Measurements from ENCODE around the gene BCKDK. TPM values are rescaled to one million over a fixed set of nuclear protein-coding genes. Genes with fewer than 3 reads are reported as not detected.

BCKDK gene
- total RNA-seq, 1 donor from 2014 or later = 43.5 TPM

DNA sequence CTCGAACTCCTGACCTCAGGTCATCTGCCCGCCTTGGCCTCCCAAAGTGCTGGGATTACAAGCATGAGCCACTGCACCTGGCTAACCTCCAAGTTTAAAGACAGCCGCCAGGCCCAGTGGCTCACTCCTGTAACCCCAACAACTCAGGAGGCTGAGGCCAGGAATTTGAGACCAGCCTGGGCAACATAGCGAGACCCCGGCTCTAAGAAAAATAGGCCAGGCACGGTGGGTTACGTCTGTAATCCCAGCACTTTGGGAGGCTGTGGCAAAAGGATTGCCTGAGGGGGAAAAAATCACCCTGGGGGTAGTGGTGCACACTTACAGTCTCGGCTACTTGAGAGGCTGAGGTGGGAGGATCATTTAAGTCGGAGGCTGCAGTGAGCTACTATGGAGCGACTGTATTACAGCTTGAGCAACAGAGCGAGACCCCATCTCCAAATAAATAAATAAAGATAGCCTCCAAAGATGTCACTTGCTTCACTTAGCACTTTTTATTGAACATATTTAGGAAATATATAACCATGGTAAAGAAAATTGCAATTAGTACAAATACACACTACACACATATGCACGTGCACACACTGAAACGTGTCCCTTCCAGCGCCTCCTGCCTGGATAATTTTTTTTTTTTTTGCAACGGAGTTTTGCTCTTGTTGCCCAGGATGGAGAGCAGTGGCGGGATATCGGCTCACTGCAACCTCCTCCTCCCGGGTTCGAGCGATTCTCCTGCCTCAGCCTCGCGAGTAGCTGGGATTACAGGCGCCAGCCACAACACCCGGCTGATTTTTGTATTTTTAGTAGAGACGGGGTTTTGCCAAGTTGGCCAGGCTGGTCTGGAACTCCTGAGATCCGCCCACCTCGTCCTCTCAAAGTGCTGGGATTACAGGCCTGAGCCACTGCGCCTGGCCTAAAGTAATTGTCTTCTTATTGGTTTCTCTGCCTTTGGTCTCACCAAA lies 1.4 kb upstream of the BCKDK start:
- H3K4me1 Mint-ChIP-seq = peaks cover 16% of the 10 kb centered on the region
- H3K9me3 Mint-ChIP-seq = no peaks in the 10 kb centered on the region
- no peak overlapping the region for H3K27ac Mint-ChIP-seq (ENCODE audit: unreplicated experiment)
- peak overlapping the region; percentile 90 for H3K4me3 Mint-ChIP-seq
- H3K36me3 Mint-ChIP-seq (ENCODE audit: low read depth) = peaks cover 3% of the 10 kb centered on the region
- DNase-seq (ENCODE audit: low read depth, low spot score) = no peak
- H3K27me3 Mint-ChIP-seq (ENCODE audit: low read depth) = no peaks in the 10 kb centered on the region
- TF ChIP-seq, protein P1, sequence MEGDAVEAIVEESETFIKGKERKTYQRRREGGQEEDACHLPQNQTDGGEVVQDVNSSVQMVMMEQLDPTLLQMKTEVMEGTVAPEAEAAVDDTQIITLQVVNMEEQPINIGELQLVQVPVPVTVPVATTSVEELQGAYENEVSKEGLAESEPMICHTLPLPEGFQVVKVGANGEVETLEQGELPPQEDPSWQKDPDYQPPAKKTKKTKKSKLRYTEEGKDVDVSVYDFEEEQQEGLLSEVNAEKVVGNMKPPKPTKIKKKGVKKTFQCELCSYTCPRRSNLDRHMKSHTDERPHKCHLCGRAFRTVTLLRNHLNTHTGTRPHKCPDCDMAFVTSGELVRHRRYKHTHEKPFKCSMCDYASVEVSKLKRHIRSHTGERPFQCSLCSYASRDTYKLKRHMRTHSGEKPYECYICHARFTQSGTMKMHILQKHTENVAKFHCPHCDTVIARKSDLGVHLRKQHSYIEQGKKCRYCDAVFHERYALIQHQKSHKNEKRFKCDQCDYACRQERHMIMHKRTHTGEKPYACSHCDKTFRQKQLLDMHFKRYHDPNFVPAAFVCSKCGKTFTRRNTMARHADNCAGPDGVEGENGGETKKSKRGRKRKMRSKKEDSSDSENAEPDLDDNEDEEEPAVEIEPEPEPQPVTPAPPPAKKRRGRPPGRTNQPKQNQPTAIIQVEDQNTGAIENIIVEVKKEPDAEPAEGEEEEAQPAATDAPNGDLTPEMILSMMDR (conservative IDR thresholded peaks at IDR 0.05) = no peak

DNA sequence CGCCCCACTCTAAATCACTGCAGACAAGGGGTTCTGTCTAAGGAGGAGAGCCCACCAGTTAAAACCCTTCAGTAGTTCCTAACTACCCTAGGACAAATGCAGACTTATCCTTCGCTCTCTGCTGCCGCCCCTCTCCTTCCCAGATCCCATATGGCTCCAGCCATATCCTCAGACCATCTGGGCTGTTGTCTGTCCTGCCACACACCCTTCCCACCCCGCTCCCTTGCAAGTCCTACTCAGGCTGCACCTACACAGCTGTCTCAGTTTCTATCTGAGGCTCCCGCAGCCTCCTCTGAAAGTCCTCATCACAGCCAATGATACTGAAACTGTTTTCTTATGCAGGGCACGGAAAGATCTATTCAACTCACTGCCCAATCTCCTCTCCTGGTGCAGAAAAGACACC lies 720 bp upstream of the BCKDK start:
- no peak for DNase-seq (ENCODE audit: low read depth, low spot score)
- TF ChIP-seq, protein P1 (conservative IDR thresholded peaks at IDR 0.05) = no peak
- H3K27ac Mint-ChIP-seq (ENCODE audit: unreplicated experiment) = no peak overlapping the region
- H3K36me3 Mint-ChIP-seq (ENCODE audit: low read depth) = peaks cover 3% of the 10 kb centered on the region
- peaks cover 16% of the 10 kb centered on the region for H3K4me1 Mint-ChIP-seq
- H3K4me3 Mint-ChIP-seq = peak overlapping the region; percentile 90
- no peaks in the 10 kb centered on the region for H3K27me3 Mint-ChIP-seq (ENCODE audit: low read depth)
- H3K9me3 Mint-ChIP-seq = no peaks in the 10 kb centered on the region

DNA sequence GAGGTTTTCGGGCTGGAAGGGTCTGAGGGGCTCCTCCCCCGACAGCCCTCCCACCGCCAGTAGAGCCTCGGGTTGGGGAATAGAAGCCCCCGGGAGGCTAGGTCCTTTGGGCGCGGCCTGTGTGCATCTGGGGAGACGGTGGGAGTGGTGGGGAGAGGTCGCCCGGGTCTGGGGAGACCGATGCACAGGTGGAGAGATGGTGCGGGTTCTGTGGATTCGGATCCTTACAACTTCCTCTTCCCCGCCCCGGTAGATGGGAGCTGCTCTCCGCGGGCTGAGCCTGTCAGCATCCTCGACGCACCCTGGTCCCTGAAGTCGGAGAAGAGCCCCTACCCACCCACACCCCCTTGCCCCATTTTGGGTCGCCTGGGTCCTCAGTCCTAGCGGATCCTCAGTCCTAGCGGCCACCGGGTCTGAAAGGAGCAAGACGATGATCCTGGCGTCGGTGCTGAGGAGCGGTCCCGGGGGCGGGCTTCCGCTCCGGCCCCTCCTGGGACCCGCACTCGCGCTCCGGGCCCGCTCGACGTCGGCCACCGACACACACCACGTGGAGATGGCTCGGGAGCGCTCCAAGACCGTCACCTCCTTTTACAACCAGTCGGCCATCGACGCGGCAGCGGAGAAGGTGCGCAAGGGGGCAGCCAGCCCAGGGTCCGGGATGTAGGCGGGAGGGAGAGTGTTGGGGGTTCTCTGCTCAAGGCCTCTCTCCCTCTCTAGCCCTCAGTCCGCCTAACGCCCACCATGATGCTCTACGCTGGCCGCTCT lies 790 bp downstream of the BCKDK start:
- TF ChIP-seq, protein P1 (conservative IDR thresholded peaks at IDR 0.05) = no peak
- Mint-ChIP-seq H3K27me3 (ENCODE audit: low read depth) (no peaks in the 10 kb centered on the region), H3K36me3 (ENCODE audit: low read depth) (peaks cover 3% of the 10 kb centered on the region), H3K4me3 (peak overlapping the region; percentile 87), H3K9me3 (no peaks in the 10 kb centered on the region), H3K4me1 (peaks cover 16% of the 10 kb centered on the region), H3K27ac (ENCODE audit: unreplicated experiment) (no peak overlapping the region)
- no peak for DNase-seq (ENCODE audit: low read depth, low spot score)

DNA sequence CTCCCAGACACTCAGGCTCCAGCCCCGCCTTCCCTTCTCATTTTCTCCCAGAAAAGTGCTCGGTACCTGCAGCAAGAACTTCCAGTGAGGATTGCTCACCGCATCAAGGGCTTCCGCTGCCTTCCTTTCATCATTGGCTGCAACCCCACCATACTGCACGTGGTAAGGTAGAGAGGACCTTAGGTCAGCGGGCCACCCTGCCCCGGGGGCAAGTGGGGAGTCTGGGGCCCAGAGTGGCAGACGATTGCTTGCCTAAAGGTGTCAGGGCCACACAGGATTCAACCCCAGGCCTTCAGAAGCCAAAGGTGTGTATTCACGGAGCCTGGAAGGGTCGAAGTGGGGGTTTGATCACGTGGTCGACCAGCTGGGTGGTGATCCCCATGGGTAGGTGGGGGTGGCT lies 1.4 kb downstream of the BCKDK start:
- Mint-ChIP-seq H3K4me1 (peaks cover 16% of the 10 kb centered on the region), H3K36me3 (ENCODE audit: low read depth) (peaks cover 3% of the 10 kb centered on the region), H3K27ac (ENCODE audit: unreplicated experiment) (no peak overlapping the region), H3K4me3 (peak overlapping the region; percentile 87), H3K9me3 (no peaks in the 10 kb centered on the region), H3K27me3 (ENCODE audit: low read depth) (no peaks in the 10 kb centered on the region)
- TF ChIP-seq, protein P1 (conservative IDR thresholded peaks at IDR 0.05) = no peak
- DNase-seq (ENCODE audit: low read depth, low spot score) = no peak

DNA sequence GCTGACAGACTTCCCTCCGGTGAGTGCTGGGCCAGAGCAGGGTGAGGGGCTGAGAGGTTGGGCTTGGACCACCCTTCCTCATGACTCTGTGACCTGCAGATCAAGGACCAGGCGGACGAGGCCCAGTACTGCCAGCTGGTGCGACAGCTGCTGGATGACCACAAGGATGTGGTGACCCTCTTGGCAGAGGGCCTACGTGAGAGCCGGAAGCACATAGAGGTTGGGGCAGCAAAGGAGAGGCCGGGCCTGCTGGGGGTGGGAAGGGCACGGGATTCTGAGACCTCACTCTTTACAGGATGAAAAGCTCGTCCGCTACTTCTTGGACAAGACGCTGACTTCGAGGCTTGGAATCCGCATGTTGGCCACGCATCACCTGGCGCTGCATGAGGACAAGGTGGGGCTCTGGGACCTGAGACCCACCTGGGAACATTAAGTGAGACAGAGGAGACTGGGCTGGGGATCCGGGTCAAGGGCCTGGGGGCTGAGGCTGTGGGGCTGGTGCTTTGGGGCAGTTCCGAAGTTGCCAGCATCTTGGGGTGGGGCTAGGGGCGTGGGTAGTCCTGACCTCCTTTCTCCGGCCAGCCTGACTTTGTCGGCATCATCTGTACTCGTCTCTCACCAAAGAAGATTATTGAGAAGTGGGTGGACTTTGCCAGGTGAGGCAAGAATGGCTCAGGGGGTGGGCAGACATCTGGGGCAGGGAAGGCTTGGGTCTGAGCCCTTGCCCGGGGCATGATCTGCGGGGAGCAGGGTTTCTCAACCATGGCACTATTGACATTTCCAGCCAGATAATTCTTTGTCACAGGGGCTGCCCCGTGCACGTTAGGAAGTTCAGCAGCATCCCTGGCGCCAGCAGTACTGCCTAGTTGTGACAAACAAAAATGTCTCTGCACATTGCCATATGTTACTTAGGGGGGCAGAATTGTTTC lies 2.2 kb downstream of the BCKDK start:
- Mint-ChIP-seq H3K27me3 (ENCODE audit: low read depth) (no peaks in the 10 kb centered on the region), H3K36me3 (ENCODE audit: low read depth) (peaks cover 3% of the 10 kb centered on the region), H3K4me1 (peaks cover 16% of the 10 kb centered on the region), H3K9me3 (no peaks in the 10 kb centered on the region), H3K4me3 (peak overlapping the region; percentile 87), H3K27ac (ENCODE audit: unreplicated experiment) (peak overlapping the region; percentile 35)
- DNase-seq (ENCODE audit: low read depth, low spot score) = no peak
- TF ChIP-seq, protein P1 (conservative IDR thresholded peaks at IDR 0.05) = no peak

Measured in neural crest cell (in vitro differentiated cells).